ENCODE data around the gene RAB11A. TPM values are rescaled to one million over a fixed set of nuclear protein-coding genes. Genes with fewer than 3 reads are reported as not detected.

Gene RAB11A
- polyA plus RNA-seq, 2 donors = 399 to 610 TPM

- peak overlapping the region; percentile 0 to 22 for H3K4me3 ChIP-seq (ENCODE audit: low read depth in 1 of 2, low read length in 2 of 2)
- no peaks in the 10 kb centered on the region for H3K9me3 ChIP-seq (ENCODE audit: control insufficient read depth in 2 of 2, insufficient read depth in 1 of 2, low read depth in 1 of 2, low read length in 1 of 2)
- no peaks in the 10 kb centered on the region for H3K36me3 ChIP-seq (ENCODE audit: control insufficient read depth in 2 of 2, insufficient read depth in 2 of 2, low read length in 1 of 2)
- peak overlapping the region; percentile 74 to 83 for H3K27ac ChIP-seq (ENCODE audit: low read depth in 2 of 2, low read length in 1 of 2)
- WGBS, 2 donors = 8 to 9% methylated on average over 8 of the region's 8 CpGs
- H3K27me3 ChIP-seq (ENCODE audit: control insufficient read depth in 1 of 2, insufficient read depth in 2 of 2, low read length in 2 of 2) = no peaks in the 10 kb centered on the region
- peaks cover 0 to 2% of the 10 kb centered on the region in 2 donors for H3K4me1 ChIP-seq (ENCODE audit: control insufficient read depth in 2 of 2, insufficient read depth in 2 of 2, low read length in 1 of 2)
Measured at GRCh38 chr15:65832549-65833364, 36.5 kb upstream of the RAB11A start.

GRCh38 chr15:65833501-65834205 lies 35.6 kb upstream of the RAB11A start:
- H3K4me1 ChIP-seq (ENCODE audit: control insufficient read depth in 2 of 2, insufficient read depth in 2 of 2, low read length in 1 of 2) = peaks cover 0 to 2% of the 10 kb centered on the region in 2 donors
- no peak overlapping the region for H3K4me3 ChIP-seq (ENCODE audit: low read depth in 1 of 2, low read length in 2 of 2)
- WGBS, 2 donors = 39 to 50% methylated on average over 4 of the region's 4 CpGs
- no peaks in the 10 kb centered on the region for H3K9me3 ChIP-seq (ENCODE audit: control insufficient read depth in 2 of 2, insufficient read depth in 1 of 2, low read depth in 1 of 2, low read length in 1 of 2)
- no peaks in the 10 kb centered on the region for H3K36me3 ChIP-seq (ENCODE audit: control insufficient read depth in 2 of 2, insufficient read depth in 2 of 2, low read length in 1 of 2)
- no peaks in the 10 kb centered on the region for H3K27me3 ChIP-seq (ENCODE audit: control insufficient read depth in 1 of 2, insufficient read depth in 2 of 2, low read length in 2 of 2)
- H3K27ac ChIP-seq (ENCODE audit: low read depth in 2 of 2, low read length in 1 of 2) = peak overlapping the region in 1 of 2 donors; percentile 74

GRCh38 chr15:65834603-65835282 lies 34.5 kb upstream of the RAB11A start:
- Histone ChIP-seq H3K9me3 (ENCODE audit: control insufficient read depth in 2 of 2, insufficient read depth in 1 of 2, low read depth in 1 of 2, low read length in 1 of 2) (no peaks in the 10 kb centered on the region), H3K36me3 (ENCODE audit: control insufficient read depth in 2 of 2, insufficient read depth in 2 of 2, low read length in 1 of 2) (no peaks in the 10 kb centered on the region), H3K4me3 (ENCODE audit: low read depth in 1 of 2, low read length in 2 of 2) (no peak overlapping the region), H3K27me3 (ENCODE audit: control insufficient read depth in 1 of 2, insufficient read depth in 2 of 2, low read length in 2 of 2) (no peaks in the 10 kb centered on the region), H3K27ac (ENCODE audit: low read depth in 2 of 2, low read length in 1 of 2) (no peak overlapping the region), H3K4me1 (ENCODE audit: control insufficient read depth in 2 of 2, insufficient read depth in 2 of 2, low read length in 1 of 2) (peaks cover 0 to 2% of the 10 kb centered on the region in 2 donors)
- 94 to 95% methylated on average over 8 of the region's 8 CpGs for WGBS, 2 donors

- H3K4me3 ChIP-seq (ENCODE audit: low read depth in 1 of 2, low read length in 2 of 2) = no peak overlapping the region
- H3K4me1 ChIP-seq (ENCODE audit: control insufficient read depth in 2 of 2, insufficient read depth in 2 of 2, low read length in 1 of 2) = peaks cover 0 to 2% of the 10 kb centered on the region in 2 donors
- no peaks in the 10 kb centered on the region for H3K9me3 ChIP-seq (ENCODE audit: control insufficient read depth in 2 of 2, insufficient read depth in 1 of 2, low read depth in 1 of 2, low read length in 1 of 2)
- H3K27me3 ChIP-seq (ENCODE audit: control insufficient read depth in 1 of 2, insufficient read depth in 2 of 2, low read length in 2 of 2) = no peaks in the 10 kb centered on the region
- H3K27ac ChIP-seq (ENCODE audit: low read depth in 2 of 2, low read length in 1 of 2) = no peak overlapping the region
- H3K36me3 ChIP-seq (ENCODE audit: control insufficient read depth in 2 of 2, insufficient read depth in 2 of 2, low read length in 1 of 2) = no peaks in the 10 kb centered on the region
- WGBS, 2 donors = 56 to 73% methylated on average over 4 of the region's 4 CpGs
Measured at GRCh38 chr15:65835447-65835846, 33.8 kb upstream of the RAB11A start.

GRCh38 chr15:65836665-65837064 lies 32.6 kb upstream of the RAB11A start:
- no peaks in the 10 kb centered on the region for H3K9me3 ChIP-seq (ENCODE audit: control insufficient read depth in 2 of 2, insufficient read depth in 1 of 2, low read depth in 1 of 2, low read length in 1 of 2)
- WGBS, 2 donors = 82 to 86% methylated on average over 4 of the region's 4 CpGs
- H3K27me3 ChIP-seq (ENCODE audit: control insufficient read depth in 1 of 2, insufficient read depth in 2 of 2, low read length in 2 of 2) = no peaks in the 10 kb centered on the region
- H3K4me1 ChIP-seq (ENCODE audit: control insufficient read depth in 2 of 2, insufficient read depth in 2 of 2, low read length in 1 of 2) = peaks cover 0 to 2% of the 10 kb centered on the region in 2 donors
- no peak overlapping the region for H3K27ac ChIP-seq (ENCODE audit: low read depth in 2 of 2, low read length in 1 of 2)
- H3K36me3 ChIP-seq (ENCODE audit: control insufficient read depth in 2 of 2, insufficient read depth in 2 of 2, low read length in 1 of 2) = no peaks in the 10 kb centered on the region
- H3K4me3 ChIP-seq (ENCODE audit: low read depth in 1 of 2, low read length in 2 of 2) = no peak overlapping the region

- WGBS, 2 donors = 82 to 89% methylated on average over 6 of the region's 6 CpGs
- Histone ChIP-seq H3K27me3 (ENCODE audit: control insufficient read depth in 1 of 2, insufficient read depth in 2 of 2, low read length in 2 of 2) (no peaks in the 10 kb centered on the region), H3K36me3 (ENCODE audit: control insufficient read depth in 2 of 2, insufficient read depth in 2 of 2, low read length in 1 of 2) (no peaks in the 10 kb centered on the region), H3K9me3 (ENCODE audit: control insufficient read depth in 2 of 2, insufficient read depth in 1 of 2, low read depth in 1 of 2, low read length in 1 of 2) (no peaks in the 10 kb centered on the region), H3K27ac (ENCODE audit: low read depth in 2 of 2, low read length in 1 of 2) (no peak overlapping the region), H3K4me1 (ENCODE audit: control insufficient read depth in 2 of 2, insufficient read depth in 2 of 2, low read length in 1 of 2) (peaks cover 0 to 2% of the 10 kb centered on the region in 2 donors), H3K4me3 (ENCODE audit: low read depth in 1 of 2, low read length in 2 of 2) (no peak overlapping the region)
Measured at GRCh38 chr15:65837301-65838294, 31.7 kb upstream of the RAB11A start.

GRCh38 chr15:65839354-65839901 lies 29.9 kb upstream of the RAB11A start:
- WGBS, 2 donors = 90% methylated on average over 5 of the region's 5 CpGs
- no peak overlapping the region for H3K27ac ChIP-seq (ENCODE audit: low read depth in 2 of 2, low read length in 1 of 2)
- no peaks in the 10 kb centered on the region for H3K36me3 ChIP-seq (ENCODE audit: control insufficient read depth in 2 of 2, insufficient read depth in 2 of 2, low read length in 1 of 2)
- H3K4me3 ChIP-seq (ENCODE audit: low read depth in 1 of 2, low read length in 2 of 2) = no peak overlapping the region
- H3K4me1 ChIP-seq (ENCODE audit: control insufficient read depth in 2 of 2, insufficient read depth in 2 of 2, low read length in 1 of 2) = no peaks in the 10 kb centered on the region
- no peaks in the 10 kb centered on the region for H3K9me3 ChIP-seq (ENCODE audit: control insufficient read depth in 2 of 2, insufficient read depth in 1 of 2, low read depth in 1 of 2, low read length in 1 of 2)
- H3K27me3 ChIP-seq (ENCODE audit: control insufficient read depth in 1 of 2, insufficient read depth in 2 of 2, low read length in 2 of 2) = no peaks in the 10 kb centered on the region

- H3K4me1 ChIP-seq (ENCODE audit: control insufficient read depth in 2 of 2, insufficient read depth in 2 of 2, low read length in 1 of 2) = no peaks in the 10 kb centered on the region
- H3K9me3 ChIP-seq (ENCODE audit: control insufficient read depth in 2 of 2, insufficient read depth in 1 of 2, low read depth in 1 of 2, low read length in 1 of 2) = no peaks in the 10 kb centered on the region
- no peak overlapping the region for H3K4me3 ChIP-seq (ENCODE audit: low read depth in 1 of 2, low read length in 2 of 2)
- 76 to 83% methylated on average over 4 of the region's 4 CpGs for WGBS, 2 donors
- no peaks in the 10 kb centered on the region for H3K27me3 ChIP-seq (ENCODE audit: control insufficient read depth in 1 of 2, insufficient read depth in 2 of 2, low read length in 2 of 2)
- H3K36me3 ChIP-seq (ENCODE audit: control insufficient read depth in 2 of 2, insufficient read depth in 2 of 2, low read length in 1 of 2) = no peaks in the 10 kb centered on the region
- no peak overlapping the region for H3K27ac ChIP-seq (ENCODE audit: low read depth in 2 of 2, low read length in 1 of 2)
Measured at GRCh38 chr15:65839985-65840384, 29.3 kb upstream of the RAB11A start.
